Spleen (tissue), 7 donors: ENCODE data around the gene RPL18.

ENCODE experiments used
- POLR2A ChIP-seq, 3 donors: fragments of 450-650 bp; IDR thresholded peaks; one replicate each; pipeline ENCODE4 v1.5.1; 2017; ENCODE audit warnings: antibody characterized with exemption in 3 of 3, mild to moderate bottlenecking in 1 of 3
- TF ChIP-seq, protein P1 (sequence below), 11 experiments: fragments of 200-600 bp in 7 of 11; fragments of 450-650 bp in 4 of 11; sonication (generic) in 4 of 11; IDR thresholded peaks in 8 of 11; conservative IDR thresholded peaks in 3 of 11; 1 replicate in 7 of 11; 2 replicates in 4 of 11; pipeline versions ENCODE4 v1.4.0 to v1.8.0; 2016 to 2021; ENCODE audit warnings: antibody characterized with exemption in 11 of 11, inconsistent platforms in 4 of 11, mild to moderate bottlenecking in 1 of 11
- donor health status: DM: no; HTN: no; CAD: no; lungs with moderate emphysema.
- donor health status: DM: no; HTN: no; CAD: no.
- donor health status: DM: no; HTN: no; CAD: no.

DNA sequence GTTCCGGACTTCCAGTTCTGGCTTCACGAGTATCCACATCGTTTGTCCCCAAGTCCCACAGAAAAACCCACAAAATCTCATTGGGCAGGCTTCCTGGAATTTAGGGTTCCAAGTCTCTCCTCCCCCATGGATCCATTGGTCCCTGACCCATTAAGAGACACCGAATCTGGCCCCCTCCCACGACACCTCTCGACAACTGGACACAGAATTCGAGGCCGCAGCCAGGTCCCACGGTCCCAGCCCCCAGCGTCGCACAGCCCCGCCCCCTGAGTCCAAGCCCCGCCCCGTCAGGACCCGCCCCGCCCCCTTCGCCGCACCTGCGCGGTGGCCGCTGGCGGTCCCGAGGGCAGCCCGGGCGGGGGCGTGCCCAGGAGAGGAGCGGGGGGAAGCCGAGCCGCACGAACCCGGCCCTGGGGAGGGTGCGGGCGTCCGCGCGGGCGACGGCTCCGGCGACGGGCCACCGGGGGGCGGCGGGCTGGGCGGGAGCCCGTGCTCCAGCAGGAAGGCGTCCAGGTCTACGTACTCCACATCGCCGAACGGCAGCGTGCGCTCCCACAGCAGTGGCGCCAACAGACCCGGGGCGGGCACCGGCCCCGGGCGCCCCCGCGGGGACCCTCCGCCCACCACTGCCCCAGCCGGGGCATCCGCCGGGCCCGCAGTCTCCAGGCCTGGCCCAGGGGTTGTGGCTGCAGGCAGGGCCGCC lies 16.4 kb upstream of the RPL18 start:
- TF ChIP-seq, protein P1, sequence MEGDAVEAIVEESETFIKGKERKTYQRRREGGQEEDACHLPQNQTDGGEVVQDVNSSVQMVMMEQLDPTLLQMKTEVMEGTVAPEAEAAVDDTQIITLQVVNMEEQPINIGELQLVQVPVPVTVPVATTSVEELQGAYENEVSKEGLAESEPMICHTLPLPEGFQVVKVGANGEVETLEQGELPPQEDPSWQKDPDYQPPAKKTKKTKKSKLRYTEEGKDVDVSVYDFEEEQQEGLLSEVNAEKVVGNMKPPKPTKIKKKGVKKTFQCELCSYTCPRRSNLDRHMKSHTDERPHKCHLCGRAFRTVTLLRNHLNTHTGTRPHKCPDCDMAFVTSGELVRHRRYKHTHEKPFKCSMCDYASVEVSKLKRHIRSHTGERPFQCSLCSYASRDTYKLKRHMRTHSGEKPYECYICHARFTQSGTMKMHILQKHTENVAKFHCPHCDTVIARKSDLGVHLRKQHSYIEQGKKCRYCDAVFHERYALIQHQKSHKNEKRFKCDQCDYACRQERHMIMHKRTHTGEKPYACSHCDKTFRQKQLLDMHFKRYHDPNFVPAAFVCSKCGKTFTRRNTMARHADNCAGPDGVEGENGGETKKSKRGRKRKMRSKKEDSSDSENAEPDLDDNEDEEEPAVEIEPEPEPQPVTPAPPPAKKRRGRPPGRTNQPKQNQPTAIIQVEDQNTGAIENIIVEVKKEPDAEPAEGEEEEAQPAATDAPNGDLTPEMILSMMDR (IDR thresholded peaks at IDR 0.05 in 8 of 11, conservative IDR thresholded peaks at IDR 0.05 in 3 of 11), result peak in 1 of 11 experiments; percentile 15
- TF ChIP-seq POLR2A (IDR thresholded peaks at IDR 0.05), result peak in 1 of 3 donors; percentile 5
